HepG2 (cell line): ENCODE measurements around the gene FANK1.

Experiments used
- CTCF ChIP-seq: sonication (generic); formaldehyde crosslinking; IDR thresholded peaks from 2 replicates; pipeline ENCODE4 v1.5.0; 2020; ENCODE audit warnings: mild to moderate bottlenecking, missing genetic modification reagents, moderate library complexity
- HMG20B ChIP-seq: conservative IDR thresholded peaks from 2 replicates; pipeline ENCODE4 v1.6.1; 2016; ENCODE audit warnings: missing genetic modification reagents, missing compliant biosample characterization
- REST ChIP-seq, 2 experiments: IDR thresholded peaks; 2 replicates each; pipeline ENCODE4 v1.6.1; 2011 to 2012; ENCODE audit warnings: low read length in 2 of 2, borderline replicate concordance in 1 of 2, low read depth in 1 of 2, mild to moderate bottlenecking in 1 of 2, moderate library complexity in 1 of 2

GRCh38 chr10:125926247-125926646, 29.9 kb downstream of the FANK1 start:
- TF ChIP-seq HMG20B (CRISPR knock-in tag) (no peak), REST (IDR thresholded peaks at IDR 0.05; ENCODE audit: borderline replicate concordance in 1 of 2, low read depth in 1 of 2, low read length in 2 of 2) (no peak), CTCF (CRISPR knock-in tag) (no peak)
